H1 (cell line): ENCODE measurements around the gene PROX2. TPM values are rescaled to one million over a fixed set of nuclear protein-coding genes. Genes with fewer than 3 reads are reported as not detected.
A peak's percentile ranks its signal among the peaks of the same experiment; 100 is the strongest.

Experiments
- CTCF ChIA-PET: fragments of 300-600 bp; sonication (Branson Sonifier 250); formaldehyde crosslinking; loops from one replicate; lab custom pipeline; 2021; ENCODE audit not compliant: partially characterized antibody; lab: Charles Lee
- POLR2A ChIA-PET: fragments of 300-600 bp; sonication (Branson Sonifier 250); formaldehyde crosslinking; loops from one replicate; lab custom pipeline; 2021; ENCODE audit warnings: inconsistent platforms; ENCODE audit not compliant: partially characterized antibody; lab: Charles Lee
- DNase-seq, 2 experiments: peaks; one replicate each; pipeline versions ENCODE4 v3.0.0 to v3.0.0-alpha.2; 2010 to 2022; ENCODE audit warnings: low spot score in 2 of 2, low read depth in 1 of 2, mixed read lengths in 1 of 2
- FAIRE-seq: peaks from 2 replicates; lab custom pipeline; 2011; peaks lifted over from hg19 to GRCh38; lab: Jason Lieb, UNC
- H2AFZ ChIP-seq: 2 replicates; pipeline ENCODE4 v1.8.1; 2012; ENCODE audit warnings: low read length, inconsistent platforms
- H2AK5ac ChIP-seq: 2 replicates; pipeline ENCODE4 v1.6.1; 2013; ENCODE audit warnings: low read depth, low read length
- H2BK120ac ChIP-seq: replicated peaks from 2 replicates; pipeline ENCODE3; 2013; ENCODE audit warnings: low read depth, low read length, inconsistent platforms
- H2BK12ac ChIP-seq: 2 replicates; pipeline ENCODE4 v1.6.1; 2013; ENCODE audit warnings: low read depth, low read length
- H2BK15ac ChIP-seq: 2 replicates; pipeline ENCODE4 v1.6.1; 2013; ENCODE audit warnings: low read length
- H2BK20ac ChIP-seq: 2 replicates; pipeline ENCODE4 v1.6.1; 2013; ENCODE audit warnings: low read length
- H2BK5ac ChIP-seq: 2 replicates; pipeline ENCODE4 v1.6.1; 2013; ENCODE audit warnings: low read depth, low read length
- H3K14ac ChIP-seq: 2 replicates; pipeline ENCODE4 v1.6.1; 2013; ENCODE audit warnings: inconsistent platforms; ENCODE audit not compliant: insufficient read length
- H3K18ac ChIP-seq: 2 replicates; pipeline ENCODE4 v1.6.1; 2013; ENCODE audit warnings: low read length; ENCODE audit errors: extremely low read depth
- H3K23ac ChIP-seq: 2 replicates; pipeline ENCODE4 v1.6.1; 2013; ENCODE audit warnings: inconsistent platforms; ENCODE audit not compliant: insufficient read length
- H3K23me2 ChIP-seq: 2 replicates; pipeline ENCODE4 v1.6.1; 2013; ENCODE audit warnings: low read depth, low read length
- H3K27ac ChIP-seq: 2 replicates; pipeline ENCODE4 v1.6.1; 2011; ENCODE audit warnings: low read depth, low read length, inconsistent platforms
- H3K27me3 ChIP-seq, 4 experiments: replicated peaks in 1 of 4; 1 replicate in 1 of 4; 2 replicates in 3 of 4; pipeline versions ENCODE4 v1.6.1 to v1.8.1; 2011 to 2013; ENCODE audit warnings: low read length in 3 of 4, mild to moderate bottlenecking in 3 of 4, inconsistent platforms in 2 of 4, mixed read lengths in 2 of 4, moderate library complexity in 1 of 4; ENCODE audit not compliant: control insufficient read depth in 3 of 4, insufficient read depth in 3 of 4; ENCODE audit errors: extremely low read depth in 1 of 4
- H3K36me3 ChIP-seq, 4 experiments: 2 replicates each; pipeline versions ENCODE4 v1.6.1 to v1.8.1; 2011 to 2013; ENCODE audit warnings: mild to moderate bottlenecking in 4 of 4, low read length in 3 of 4, moderate library complexity in 2 of 4, control low read depth in 1 of 4, inconsistent platforms in 1 of 4; ENCODE audit not compliant: insufficient read depth in 4 of 4, control insufficient read depth in 2 of 4
- H3K4ac ChIP-seq: replicated peaks from 2 replicates; pipeline ENCODE3; 2013; ENCODE audit warnings: low read length, low read depth, mixed read lengths, inconsistent platforms; ENCODE audit not compliant: insufficient read length
- H3K4me1 ChIP-seq, 4 experiments: replicated peaks in 1 of 4; 1 replicate in 1 of 4; 2 replicates in 3 of 4; pipeline versions ENCODE4 v1.6.1 to v1.8.1; 2011 to 2013; ENCODE audit warnings: low read length in 3 of 4, inconsistent platforms in 2 of 4, mixed read lengths in 1 of 4; ENCODE audit not compliant: insufficient read depth in 4 of 4, control insufficient read depth in 3 of 4
- H3K4me2 ChIP-seq, 2 experiments: 2 replicates each; pipeline versions ENCODE4 v1.6.1 to v1.8.1; 2011 to 2013; ENCODE audit warnings: low read depth in 2 of 2, low read length in 2 of 2, control low read depth in 1 of 2, inconsistent platforms in 1 of 2, mild to moderate bottlenecking in 1 of 2; ENCODE audit not compliant: insufficient read depth in 1 of 2
- H3K4me3 ChIP-seq, 4 experiments: fragments of 200-600, 300-600 bp in 1 of 4; sonication (generic), shearing (Covaris generic), sonication (Bioruptor Twin) in 1 of 4; 2 replicates each; pipeline versions ENCODE4 v1.5.1 to v1.8.1; 2011 to 2016; ENCODE audit warnings: low read length in 4 of 4, low read depth in 3 of 4, control low read depth in 2 of 4, inconsistent platforms in 2 of 4, mild to moderate bottlenecking in 2 of 4, mixed read lengths in 1 of 4, moderate library complexity in 1 of 4; ENCODE audit not compliant: insufficient read depth in 2 of 4; ENCODE audit errors: extremely low read depth in 1 of 4
- H3K56ac ChIP-seq: replicated peaks from 2 replicates; pipeline ENCODE3; 2013; ENCODE audit warnings: low read depth, mild to moderate bottlenecking, mixed read lengths, low read length, inconsistent platforms; ENCODE audit not compliant: insufficient read length
- H3K79me1 ChIP-seq: 2 replicates; pipeline ENCODE4 v1.6.1; 2013; ENCODE audit warnings: low read depth, low read length, control low read depth
- H3K79me2 ChIP-seq, 2 experiments: 2 replicates each; pipeline versions ENCODE4 v1.6.1 to v1.8.1; 2012 to 2013; ENCODE audit warnings: low read length in 2 of 2, mild to moderate bottlenecking in 2 of 2, inconsistent platforms in 1 of 2; ENCODE audit not compliant: insufficient read depth in 2 of 2, control insufficient read depth in 1 of 2
- H3K9ac ChIP-seq, 4 experiments: replicated peaks in 1 of 4; 1 replicate in 1 of 4; 2 replicates in 3 of 4; pipeline versions ENCODE4 v1.6.1 to v1.8.1; 2011 to 2013; ENCODE audit warnings: low read depth in 3 of 4, low read length in 3 of 4, control low read depth in 2 of 4, mild to moderate bottlenecking in 2 of 4, moderate library complexity in 2 of 4, inconsistent platforms in 1 of 4; ENCODE audit errors: extremely low read depth in 1 of 4
- H3K9me3 ChIP-seq, 2 experiments: 2 replicates each; pipeline versions ENCODE4 v1.6.1 to v1.8.1; 2012 to 2013; ENCODE audit warnings: mild to moderate bottlenecking in 2 of 2, moderate library complexity in 2 of 2, control low read depth in 1 of 2, inconsistent platforms in 1 of 2, low read depth in 1 of 2, low read length in 1 of 2, mixed read lengths in 1 of 2; ENCODE audit not compliant: insufficient read depth in 2 of 2
- H4K20me1 ChIP-seq, 2 experiments: replicated peaks in 1 of 2; 2 replicates each; pipeline versions ENCODE3 to v1.8.1; 2011 to 2013; ENCODE audit warnings: inconsistent platforms in 2 of 2, low read length in 2 of 2, mild to moderate bottlenecking in 1 of 2; ENCODE audit not compliant: insufficient read depth in 2 of 2, control insufficient read depth in 1 of 2
- H4K5ac ChIP-seq: 2 replicates; pipeline ENCODE4 v1.6.1; 2013; ENCODE audit warnings: low read length, low read depth, mixed read lengths, inconsistent platforms; ENCODE audit not compliant: insufficient read length
- H4K8ac ChIP-seq: 2 replicates; pipeline ENCODE4 v1.8.0; 2013; ENCODE audit warnings: mild to moderate bottlenecking, moderate library complexity, low read length, inconsistent platforms; ENCODE audit not compliant: insufficient read depth; ENCODE audit errors: extremely low read depth
- H4K91ac ChIP-seq: replicated peaks from 2 replicates; pipeline ENCODE3; 2013; ENCODE audit warnings: low read length, mixed read lengths, inconsistent platforms; ENCODE audit not compliant: insufficient read length
- CBX8 ChIP-seq: fragments of 300-800, 300-1000 bp; sonication (generic); IDR thresholded peaks from 2 replicates; pipeline ENCODE4 v1.7.1; 2016; ENCODE audit warnings: low read depth, low read length, borderline replicate concordance
- CHD1 ChIP-seq: IDR thresholded peaks from 2 replicates; pipeline ENCODE4 v1.6.1; 2012; ENCODE audit warnings: low read depth, low read length, improper control_type of control experiment
- CHD2 ChIP-seq: IDR thresholded peaks from 2 replicates; pipeline ENCODE4 v1.6.1; 2012; ENCODE audit warnings: low read length, improper control_type of control experiment
- CTBP2 ChIP-seq: IDR thresholded peaks from 2 replicates; pipeline ENCODE4 v1.7.0; 2011; ENCODE audit warnings: borderline replicate concordance, mild to moderate bottlenecking, moderate library complexity, mixed read lengths, low read length; ENCODE audit not compliant: insufficient read depth, insufficient read length
- EP300 ChIP-seq, 2 experiments: IDR thresholded peaks; 1 replicate in 1 of 2; 2 replicates in 1 of 2; pipeline ENCODE4 v1.6.1; 2011 to 2012; ENCODE audit warnings: low read depth in 2 of 2, low read length in 2 of 2, mild to moderate bottlenecking in 2 of 2, borderline replicate concordance in 1 of 2, inconsistent platforms in 1 of 2, moderate library complexity in 1 of 2
- FOSL1 ChIP-seq: IDR thresholded peaks from 2 replicates; pipeline ENCODE4 v1.6.1; 2011; ENCODE audit warnings: mild to moderate bottlenecking, low read depth, low read length, moderate library complexity; ENCODE audit not compliant: insufficient read depth
- GTF2F1 ChIP-seq: IDR thresholded peaks from 2 replicates; pipeline ENCODE4 v1.6.1; 2012; ENCODE audit warnings: low read depth, low read length, improper control_type of control experiment, borderline replicate concordance
- KDM4A ChIP-seq: IDR thresholded peaks from one replicate; pipeline ENCODE4 v1.7.1; 2012; ENCODE audit warnings: low read depth, mild to moderate bottlenecking, moderate library complexity, low read length, inconsistent platforms; ENCODE audit not compliant: severe bottlenecking
- POU5F1 ChIP-seq: IDR thresholded peaks from 2 replicates; pipeline ENCODE4 v1.6.1; 2011; ENCODE audit warnings: low read depth, mild to moderate bottlenecking, low read length, moderate library complexity
- RAD21 ChIP-seq, 2 experiments: IDR thresholded peaks in 1 of 2; conservative IDR thresholded peaks in 1 of 2; 2 replicates each; pipeline ENCODE4 v1.6.1; 2011; ENCODE audit warnings: low read depth in 2 of 2, low read length in 2 of 2, improper control_type of control experiment in 1 of 2, inconsistent platforms in 1 of 2, mild to moderate bottlenecking in 1 of 2, moderate library complexity in 1 of 2
- RXRA ChIP-seq: IDR thresholded peaks from 2 replicates; pipeline ENCODE4 v1.6.1; 2011; ENCODE audit warnings: low read depth, mild to moderate bottlenecking, low read length, moderate library complexity; ENCODE audit not compliant: insufficient read depth
- SIN3A ChIP-seq, 2 experiments: IDR thresholded peaks in 1 of 2; conservative IDR thresholded peaks in 1 of 2; 2 replicates each; pipeline ENCODE4 v1.6.1; 2011 to 2012; ENCODE audit warnings: low read length in 2 of 2, improper control_type of control experiment in 1 of 2, low read depth in 1 of 2, mild to moderate bottlenecking in 1 of 2
- TEAD4 ChIP-seq: IDR thresholded peaks from 2 replicates; pipeline ENCODE4 v1.6.1; 2012; ENCODE audit warnings: low read depth, low read length, inconsistent platforms, mixed read lengths
- whole genome bisulfite sequencing, 2 experiments: shearing (Covaris generic) in 1 of 2; methylation state at CpG; one replicate each; pipeline versions ENCODE4 v1.1.6 to v1.1.7; 2013 to 2015; ENCODE audit warnings: low lambda C conversion rate in 2 of 2, mixed read lengths in 2 of 2, inconsistent platforms in 1 of 2, low coverage in 1 of 2, missing lambda C conversion rate in 1 of 2; ENCODE audit not compliant: insufficient replicate concordance in 2 of 2, insufficient coverage in 1 of 2, insufficient read length in 1 of 2; ENCODE audit errors: extremely low coverage in 1 of 2, missing lambda C conversion rate in 1 of 2; 5-methylcytosine and 5-hydroxymethylcytosine counted together
- polyA plus RNA-seq, 7 experiments: library from polyadenylated mRNA; depleted of rRNA in 3 of 7; stranded (reverse) in 5 of 7; unstranded in 2 of 7; fragments of >200 nt in 5 of 7; fragments of 200-250 nt in 2 of 7; gene quantifications; 1 replicate in 5 of 7; 2 replicates in 1 of 7; 4 replicates in 1 of 7; pipeline versions ENCODE4 v1.2.1 to v1.2.3, GENCODE V29; 2011 to 2013; ENCODE audit warnings: missing spikeins in 2 of 7, mixed read lengths in 2 of 7
- total RNA-seq: library from RNA; stranded (reverse); fragmentation: NEBNext Ultra II Directional; extraction: Animal tissue kit (Norgen Biotek cat#: 25700); gene quantifications from 2 replicates; pipeline ENCODE4 v1.2.1, GENCODE V29; 2021

Gene PROX2
- total and polyA plus RNA-seq, 2 of the 8 experiments (the other 6 are each of a cell fraction or from before 2014, with no cell fraction given), result 0.03 TPM; not detected in 1

DNA sequence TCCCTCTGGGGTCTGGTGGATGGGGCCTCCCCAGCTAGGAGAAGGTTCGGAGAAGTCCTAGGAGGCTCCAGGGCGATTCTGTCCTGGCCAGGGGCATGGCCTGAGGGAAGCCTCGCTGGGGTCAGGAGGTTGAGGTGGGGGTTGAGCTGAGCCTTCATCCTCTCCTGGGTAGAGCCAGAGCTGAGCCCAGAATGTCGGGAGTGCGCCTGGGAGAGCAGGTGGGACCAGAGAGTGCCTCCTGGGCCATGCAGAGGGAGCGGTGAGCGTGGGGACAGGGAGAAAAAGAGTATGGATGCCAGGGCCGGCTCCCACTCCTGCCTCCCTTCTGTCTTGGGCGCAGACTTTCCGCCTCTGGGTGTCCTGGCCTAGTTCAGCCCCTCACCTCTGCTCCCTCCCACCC, 34.0 kb upstream of the PROX2 start:
- no peaks in the 10 kb centered on the region for H3K79me2 ChIP-seq
- no peaks in the 10 kb centered on the region for H3K23me2 ChIP-seq
- H4K5ac ChIP-seq, result no peak overlapping the region
- H3K23ac ChIP-seq, result no peak overlapping the region
- H2BK5ac ChIP-seq, result no peak overlapping the region
- H4K8ac ChIP-seq, result peak overlapping the region; percentile 12; the same call in 1 of the 2 replicates
- H3K9me3 ChIP-seq, result no peaks in the 10 kb centered on the region
- FAIRE-seq (no peak), DNase-seq (no peak)
- no peaks in the 10 kb centered on the region for H3K27me3 ChIP-seq
- no peak overlapping the region for H3K4ac ChIP-seq
- no peak overlapping the region for H3K18ac ChIP-seq
- CTCF ChIA-PET, result interaction anchor here (1.0 to 24.8 kb wide), 8 partner anchors 8 to 177 kb away, joined by 3 to 509 read pairs (median 22); partner anchors contain the start of genes PGF, PROX2 and RPS6KL1
- no peak overlapping the region for H4K91ac ChIP-seq
- H3K4me3 ChIP-seq, result no peak overlapping the region
- H3K36me3 ChIP-seq, result no peaks in the 10 kb centered on the region
- no peak overlapping the region for H3K4me2 ChIP-seq
- no peak overlapping the region for H2BK120ac ChIP-seq
- H3K56ac ChIP-seq, result no peak overlapping the region
- H3K14ac ChIP-seq, result no peak overlapping the region
- no peak overlapping the region for H2BK20ac ChIP-seq
- H3K4me1 ChIP-seq, result no peaks in the 10 kb centered on the region; a peak in 1 of 7 replicates
- H3K27ac ChIP-seq, result no peak overlapping the region
- peaks cover 2 to 5% of the 10 kb centered on the region in 2 experiments for H4K20me1 ChIP-seq
- POLR2A ChIA-PET, result interaction anchor here (0.9 to 3.9 kb wide), 6 partner anchors 10 to 217 kb away, joined by 3 to 16 read pairs (median 4); partner anchors contain the start of genes NEK9, PGF and RPS6KL1
- no peak overlapping the region for H3K9ac ChIP-seq
- no peak overlapping the region for H2AK5ac ChIP-seq
- H2BK12ac ChIP-seq, result no peak overlapping the region
- H2AFZ ChIP-seq, result no peak overlapping the region
- 93% methylated on average over 10 of the region's 10 CpGs; no CpG with 5 or more reads in 1 of the 2 experiments for WGBS, 2 experiments
- no peak overlapping the region for H2BK15ac ChIP-seq
- no peaks in the 10 kb centered on the region for H3K79me1 ChIP-seq
- no peak for TF ChIP-seq EP300 (IDR thresholded peaks at IDR 0.05; ENCODE audit: borderline replicate concordance in 1 of 2, low read depth in 2 of 2, low read length in 2 of 2)
- no peak for TF ChIP-seq CBX8
- TF ChIP-seq POU5F1, result no peak
- TF ChIP-seq RAD21 (IDR thresholded peaks at IDR 0.05 in 1 of 2, conservative IDR thresholded peaks at IDR 0.05 in 1 of 2; ENCODE audit: low read depth in 2 of 2, low read length in 2 of 2), result no peak
- no peak for TF ChIP-seq RXRA
- no peak for TF ChIP-seq TEAD4
- TF ChIP-seq CHD1, result no peak
- no peak for TF ChIP-seq CHD2
- TF ChIP-seq FOSL1, result no peak
- no peak for TF ChIP-seq CTBP2
- no peak for TF ChIP-seq SIN3A (conservative IDR thresholded peaks at IDR 0.05 in 1 of 2, IDR thresholded peaks at IDR 0.05 in 1 of 2; ENCODE audit: low read depth in 1 of 2, low read length in 2 of 2)
- no peak for TF ChIP-seq GTF2F1
- TF ChIP-seq KDM4A, result no peak
